Kidney (tissue), 14 donors: ENCODE results near the gene GRIA4. TPM values are rescaled to one million over a fixed set of nuclear protein-coding genes. Genes with fewer than 3 reads are reported as not detected.

Source experiments
- DNase-seq, 5 donors: peaks; one replicate each; pipeline ENCODE4 v3.0.0-alpha.2; 2013 to 2020
- FAIRE-seq: peaks from 2 replicates; lab custom pipeline; 2012; peaks lifted over from hg19 to GRCh38; lab: Jason Lieb, UNC
- H3K27ac ChIP-seq, 2 donors: one replicate each; pipeline ENCODE4 v1.7.0; 2013; ENCODE audit warnings: low read depth in 2 of 2, low read length in 2 of 2, inconsistent platforms in 1 of 2
- H3K27me3 ChIP-seq: one replicate; pipeline ENCODE4 v1.7.1; 2013; ENCODE audit warnings: low read length, inconsistent platforms; ENCODE audit not compliant: control insufficient read depth, insufficient read depth
- H3K36me3 ChIP-seq, 3 donors: one replicate each; pipeline versions ENCODE4 v1.7.0 to v1.7.1; 2013; ENCODE audit warnings: low read length in 3 of 3, control low read depth in 1 of 3, inconsistent platforms in 1 of 3; ENCODE audit not compliant: insufficient read depth in 3 of 3, control insufficient read depth in 2 of 3
- H3K4me1 ChIP-seq, 3 donors: one replicate each; pipeline versions ENCODE4 v1.7.0 to v1.7.1; 2013; ENCODE audit warnings: low read length in 3 of 3, inconsistent platforms in 1 of 3, low read depth in 1 of 3; ENCODE audit not compliant: control insufficient read depth in 2 of 3, insufficient read depth in 2 of 3
- H3K4me3 ChIP-seq, 3 donors: one replicate each; pipeline versions ENCODE4 v1.7.0 to v1.8.1; 2013; ENCODE audit warnings: low read length in 3 of 3, control low read depth in 1 of 3, inconsistent platforms in 1 of 3
- H3K9ac ChIP-seq, 3 donors: one replicate each; pipeline versions ENCODE4 v1.7.0 to v1.7.1; 2013; ENCODE audit warnings: low read length in 3 of 3, control low read depth in 1 of 3, inconsistent platforms in 1 of 3
- H3K9me3 ChIP-seq, 3 donors: one replicate each; pipeline versions ENCODE4 v1.7.0 to v1.7.1; 2013; ENCODE audit warnings: low read length in 3 of 3, control low read depth in 1 of 3, inconsistent platforms in 1 of 3; ENCODE audit not compliant: control insufficient read depth in 2 of 3, insufficient read depth in 1 of 3
- CTCF ChIP-seq: IDR thresholded peaks from 3 replicates; pipeline ENCODE4 v1.5.1; 2012; ENCODE audit warnings: mild to moderate bottlenecking, moderate library complexity, borderline replicate concordance; ENCODE audit not compliant: insufficient read depth; ENCODE audit errors: extremely low read depth
- intact Hi-C: fragments of 100-400 bp; cut with DNase I; formaldehyde crosslinking; loops from one replicate; pipeline ENCODE4 v1.11.1; 2022
- polyA plus RNA-seq: library from polyadenylated mRNA; stranded (reverse); fragments of 350-450 nt; fragmentation: Illumina TruSeq; extraction: RNeasy Lipid Tissue Mini Kit (QIAGEN cat#74804); gene quantifications from one replicate; pipeline ENCODE4 v1.2.3, GENCODE V29; 2014; ENCODE audit warnings: low read depth, low replicate concordance; ENCODE audit not compliant: insufficient read depth
- total RNA-seq: library from RNA; stranded (reverse); fragmentation: NEBNext Ultra II Directional; extraction: Animal tissue kit (Norgen Biotek cat#: 25700); gene quantifications from one replicate; pipeline ENCODE4 v1.2.1, GENCODE V29; 2021
- donor health status: control.
- donor health status: control.
- donor health status: control.
- donor health status: control.
- donor health status: control.
- donor health status: DM: yes; HTN: yes; CAD: no.
- donor health status: Normal renal cell carcinoma (clear cell type).

Gene GRIA4
- total and polyA plus RNA-seq, 2 donors from 2014 or later: 0.45 TPM; not detected in 1

DNA sequence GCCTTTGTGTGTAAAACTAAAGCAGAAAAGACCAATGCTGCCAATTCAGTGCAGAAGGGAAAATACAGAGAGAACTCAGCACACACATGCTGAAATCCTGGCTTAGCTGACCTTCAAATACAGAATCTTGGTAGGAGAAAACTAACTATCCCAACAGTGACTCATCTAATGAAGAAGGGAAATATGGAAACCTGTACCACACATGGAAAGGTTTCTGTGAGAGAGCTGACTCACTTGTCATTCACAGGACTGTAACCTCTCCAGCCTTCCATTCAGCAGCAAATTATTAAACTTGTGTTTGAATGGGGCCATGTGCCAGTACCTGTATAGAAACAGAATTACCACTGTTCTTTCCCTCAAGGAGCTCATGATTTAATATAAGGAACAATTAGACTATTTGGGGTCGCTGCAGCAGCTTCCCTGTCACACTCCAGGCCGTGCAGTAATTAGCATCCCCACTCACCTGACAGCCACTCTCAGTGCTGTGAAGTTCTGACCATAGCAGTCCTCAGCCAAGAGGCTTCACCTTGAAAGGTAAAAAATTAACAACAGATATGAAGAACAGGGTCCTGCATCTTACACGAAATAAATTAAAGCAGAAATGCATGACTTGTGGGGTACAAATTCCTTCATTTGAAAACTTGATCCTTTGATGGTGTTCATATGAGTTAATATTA, 358.3 kb downstream of the GRIA4 start:
- no peak for TF ChIP-seq CTCF

GRCh38 chr11:105969756-105970155, 359.9 kb downstream of the GRIA4 start:
- H3K4me1 ChIP-seq: no peaks in the 10 kb centered on the region
- no peaks in the 10 kb centered on the region for H3K27me3 ChIP-seq
- no peaks in the 10 kb centered on the region for H3K9me3 ChIP-seq
- no peak for TF ChIP-seq CTCF
- no peak for FAIRE-seq
- intact Hi-C loops: no loop called here
- no peak overlapping the region for H3K4me3 ChIP-seq
- no peak overlapping the region for H3K27ac ChIP-seq
- no peaks in the 10 kb centered on the region for H3K36me3 ChIP-seq
- no peak overlapping the region for H3K9ac ChIP-seq
- DNase-seq: no peak

More for the DNA sequence above, 358.3 kb downstream of the GRIA4 start:
- Histone ChIP-seq H3K9ac (no peak overlapping the region), H3K27me3 (no peaks in the 10 kb centered on the region), H3K36me3 (no peaks in the 10 kb centered on the region), H3K4me1 (no peaks in the 10 kb centered on the region), H3K4me3 (no peak overlapping the region), H3K9me3 (no peaks in the 10 kb centered on the region), H3K27ac (no peak overlapping the region)
- FAIRE-seq: no peak
- DNase-seq: no peak
- intact Hi-C loops: no loop called here

GRCh38 chr11:105975128-105975527, 365.3 kb downstream of the GRIA4 start:
- H3K4me1 ChIP-seq: no peaks in the 10 kb centered on the region
- H3K9me3 ChIP-seq: no peaks in the 10 kb centered on the region
- no peaks in the 10 kb centered on the region for H3K27me3 ChIP-seq
- no peak for DNase-seq
- FAIRE-seq: no peak
- H3K9ac ChIP-seq: no peak overlapping the region
- no peak overlapping the region for H3K4me3 ChIP-seq
- TF ChIP-seq CTCF: no peak
- intact Hi-C loops: no loop called here
- H3K36me3 ChIP-seq: no peaks in the 10 kb centered on the region
- no peak overlapping the region for H3K27ac ChIP-seq
